ENCODE measurements around the gene PTPRD. TPM values are rescaled to one million over a fixed set of nuclear protein-coding genes. Genes with fewer than 3 reads are reported as not detected.

PTPRD gene
- total RNA-seq, 2 experiments from 2014 or later, result not detected

GRCh38 chr9:8627976-8628679 lies 1984.7 kb downstream of the PTPRD start:
- CTCF ChIA-PET, result no interaction called here
- no peaks in the 10 kb centered on the region for H3K36me3 Mint-ChIP-seq (ENCODE audit: low read depth)
- H3K4me1 Mint-ChIP-seq (ENCODE audit: low read depth), result no peaks in the 10 kb centered on the region
- no peak overlapping the region for H3K4me3 Mint-ChIP-seq
- H3K9me3 Mint-ChIP-seq, result no peaks in the 10 kb centered on the region
- intact Hi-C loops (cut with micrococcal nuclease), result no loop called here
- H3K27ac Mint-ChIP-seq, result no peak overlapping the region
- H3K27me3 Mint-ChIP-seq (ENCODE audit: low read depth), result peaks cover 3% of the 10 kb centered on the region
- no peak for DNase-seq

GRCh38 chr9:8622871-8623270 lies 1989.9 kb downstream of the PTPRD start:
- H3K36me3 Mint-ChIP-seq (ENCODE audit: low read depth), result no peaks in the 10 kb centered on the region

GRCh38 chr9:8622222-8622802 lies 1990.5 kb downstream of the PTPRD start:
- Mint-ChIP-seq H3K4me3 (no peak overlapping the region), H3K4me1 (ENCODE audit: low read depth) (no peaks in the 10 kb centered on the region), H3K9me3 (no peaks in the 10 kb centered on the region), H3K27ac (no peak overlapping the region), H3K36me3 (ENCODE audit: low read depth) (no peaks in the 10 kb centered on the region), H3K27me3 (ENCODE audit: low read depth) (peaks cover 3% of the 10 kb centered on the region)
- no peak for DNase-seq
- CTCF ChIA-PET, result interaction anchor here (0.6 kb wide), 1 partner anchor 1446 kb away, joined by 3 read pairs; no protein-coding TSS in a partner anchor
- intact Hi-C loops (cut with micrococcal nuclease), result no loop called here

More at GRCh38 chr9:8622871-8623270, 1989.9 kb downstream of the PTPRD start:
- no peak overlapping the region for H3K27ac Mint-ChIP-seq
- H3K27me3 Mint-ChIP-seq (ENCODE audit: low read depth), result peaks cover 3% of the 10 kb centered on the region
- no peak for DNase-seq
- CTCF ChIA-PET, result interaction anchor here (0.6 kb wide), 2 partner anchors 140 to 1446 kb away, joined by 3 to 5 read pairs; no protein-coding TSS in a partner anchor
- no peak overlapping the region for H3K4me3 Mint-ChIP-seq
- no peaks in the 10 kb centered on the region for H3K9me3 Mint-ChIP-seq
- intact Hi-C loops (cut with micrococcal nuclease), result no loop called here
- no peaks in the 10 kb centered on the region for H3K4me1 Mint-ChIP-seq (ENCODE audit: low read depth)

GRCh38 chr9:8621416-8621815 lies 1991.4 kb downstream of the PTPRD start:
- Mint-ChIP-seq H3K27me3 (ENCODE audit: low read depth) (peaks cover 5% of the 10 kb centered on the region), H3K27ac (no peak overlapping the region), H3K9me3 (no peaks in the 10 kb centered on the region), H3K4me1 (ENCODE audit: low read depth) (no peaks in the 10 kb centered on the region), H3K4me3 (no peak overlapping the region), H3K36me3 (ENCODE audit: low read depth) (no peaks in the 10 kb centered on the region)
- DNase-seq, result no peak
- CTCF ChIA-PET, result no interaction called here
- intact Hi-C loops (cut with micrococcal nuclease), result no loop called here

GRCh38 chr9:8616414-8616813 lies 1996.4 kb downstream of the PTPRD start:
- H3K36me3 Mint-ChIP-seq (ENCODE audit: low read depth), result no peaks in the 10 kb centered on the region
- H3K27me3 Mint-ChIP-seq (ENCODE audit: low read depth), result peaks cover 8% of the 10 kb centered on the region
- H3K4me1 Mint-ChIP-seq (ENCODE audit: low read depth), result no peaks in the 10 kb centered on the region
- CTCF ChIA-PET, result no interaction called here
- intact Hi-C loops (cut with micrococcal nuclease), result no loop called here
- H3K9me3 Mint-ChIP-seq, result no peaks in the 10 kb centered on the region
- H3K27ac Mint-ChIP-seq, result no peak overlapping the region
- DNase-seq, result no peak
- H3K4me3 Mint-ChIP-seq, result no peak overlapping the region

- CTCF ChIA-PET, result no interaction called here
- intact Hi-C loops (cut with micrococcal nuclease), result no loop called here
- no peaks in the 10 kb centered on the region for H3K36me3 Mint-ChIP-seq (ENCODE audit: low read depth)
- no peak for DNase-seq
- H3K27ac Mint-ChIP-seq, result no peak overlapping the region
- H3K4me3 Mint-ChIP-seq, result no peak overlapping the region
- H3K4me1 Mint-ChIP-seq (ENCODE audit: low read depth), result no peaks in the 10 kb centered on the region
- no peaks in the 10 kb centered on the region for H3K9me3 Mint-ChIP-seq
- peaks cover 8% of the 10 kb centered on the region for H3K27me3 Mint-ChIP-seq (ENCODE audit: low read depth)
Measured at GRCh38 chr9:8614926-8615440, 1997.8 kb downstream of the PTPRD start.

GRCh38 chr9:8613346-8613825 lies 1999.4 kb downstream of the PTPRD start:
- H3K27me3 Mint-ChIP-seq (ENCODE audit: low read depth), result peaks cover 5% of the 10 kb centered on the region
- no peaks in the 10 kb centered on the region for H3K9me3 Mint-ChIP-seq
- intact Hi-C loops (cut with micrococcal nuclease), result no loop called here
- CTCF ChIA-PET, result no interaction called here
- no peaks in the 10 kb centered on the region for H3K4me1 Mint-ChIP-seq (ENCODE audit: low read depth)
- H3K4me3 Mint-ChIP-seq, result no peak overlapping the region
- H3K36me3 Mint-ChIP-seq (ENCODE audit: low read depth), result no peaks in the 10 kb centered on the region
- DNase-seq, result no peak
- no peak overlapping the region for H3K27ac Mint-ChIP-seq

- Mint-ChIP-seq H3K4me3 (no peak overlapping the region), H3K27me3 (ENCODE audit: low read depth) (peaks cover 3% of the 10 kb centered on the region), H3K4me1 (ENCODE audit: low read depth) (no peaks in the 10 kb centered on the region), H3K9me3 (no peaks in the 10 kb centered on the region), H3K36me3 (ENCODE audit: low read depth) (no peaks in the 10 kb centered on the region), H3K27ac (no peak overlapping the region)
- CTCF ChIA-PET, result interaction anchor here (0.7 kb wide), 1 partner anchor 52 kb away, joined by 3 read pairs; no protein-coding TSS in a partner anchor
- intact Hi-C loops (cut with micrococcal nuclease), result no loop called here
- no peak for DNase-seq
Measured at GRCh38 chr9:8611153-8611552, 2001.6 kb downstream of the PTPRD start.

- intact Hi-C loops (cut with micrococcal nuclease), result no loop called here
- CTCF ChIA-PET, result no interaction called here
- H3K27ac Mint-ChIP-seq, result no peak overlapping the region
- no peak for DNase-seq
- no peaks in the 10 kb centered on the region for H3K36me3 Mint-ChIP-seq (ENCODE audit: low read depth)
- H3K4me3 Mint-ChIP-seq, result no peak overlapping the region
- H3K4me1 Mint-ChIP-seq (ENCODE audit: low read depth), result no peaks in the 10 kb centered on the region
- no peaks in the 10 kb centered on the region for H3K9me3 Mint-ChIP-seq
- peaks cover 3% of the 10 kb centered on the region for H3K27me3 Mint-ChIP-seq (ENCODE audit: low read depth)
Measured at GRCh38 chr9:8610256-8610655, 2002.5 kb downstream of the PTPRD start.

- Mint-ChIP-seq H3K4me3 (no peak overlapping the region), H3K4me1 (ENCODE audit: low read depth) (no peaks in the 10 kb centered on the region), H3K36me3 (ENCODE audit: low read depth) (no peaks in the 10 kb centered on the region), H3K27ac (no peak overlapping the region), H3K9me3 (no peaks in the 10 kb centered on the region), H3K27me3 (ENCODE audit: low read depth) (no peaks in the 10 kb centered on the region)
- no peak for DNase-seq
- CTCF ChIA-PET, result interaction anchor here (0.6 kb wide), 1 partner anchor 1423 kb away, joined by 3 read pairs; no protein-coding TSS in a partner anchor
- intact Hi-C loops (cut with micrococcal nuclease), result no loop called here
Measured at GRCh38 chr9:8605096-8605495, 2007.7 kb downstream of the PTPRD start.

GRCh38 chr9:8604201-8604600 lies 2008.6 kb downstream of the PTPRD start:
- CTCF ChIA-PET, result no interaction called here
- DNase-seq, result no peak
- no peaks in the 10 kb centered on the region for H3K9me3 Mint-ChIP-seq
- H3K4me1 Mint-ChIP-seq (ENCODE audit: low read depth), result no peaks in the 10 kb centered on the region
- intact Hi-C loops (cut with micrococcal nuclease), result no loop called here
- H3K27me3 Mint-ChIP-seq (ENCODE audit: low read depth), result no peaks in the 10 kb centered on the region
- H3K4me3 Mint-ChIP-seq, result no peak overlapping the region
- no peaks in the 10 kb centered on the region for H3K36me3 Mint-ChIP-seq (ENCODE audit: low read depth)
- H3K27ac Mint-ChIP-seq, result no peak overlapping the region

- CTCF ChIA-PET, result no interaction called here
- no peak for DNase-seq
- no peaks in the 10 kb centered on the region for H3K27me3 Mint-ChIP-seq (ENCODE audit: low read depth)
- H3K36me3 Mint-ChIP-seq (ENCODE audit: low read depth), result no peaks in the 10 kb centered on the region
- no peak overlapping the region for H3K27ac Mint-ChIP-seq
- H3K4me1 Mint-ChIP-seq (ENCODE audit: low read depth), result no peaks in the 10 kb centered on the region
- H3K4me3 Mint-ChIP-seq, result no peak overlapping the region
- no peaks in the 10 kb centered on the region for H3K9me3 Mint-ChIP-seq
- intact Hi-C loops (cut with micrococcal nuclease), result no loop called here
Measured at GRCh38 chr9:8600914-8601680, 2011.7 kb downstream of the PTPRD start.

Data from activated naive CD4-positive, alpha-beta T cell treated with anti-CD3 and anti-CD28 coated beads for 36 hours (primary cell).